HepG2 (cell line): ENCODE measurements around the gene RABEP2. TPM values are rescaled to one million over a fixed set of nuclear protein-coding genes. Genes with fewer than 3 reads are reported as not detected.

Source experiments
- AGO1 ChIP-seq: fragments of 200-400 bp; formaldehyde crosslinking; IDR thresholded peaks from 2 replicates; pipeline ENCODE4 v1.6.1; 2017; ENCODE audit warnings: mild to moderate bottlenecking, low read depth, low read length, moderate library complexity; ENCODE audit not compliant: poor library complexity, severe bottlenecking
- BORCS8-MEF2B ChIP-seq: sonication (generic); formaldehyde crosslinking; IDR thresholded peaks from 2 replicates; pipeline ENCODE4 v1.8.0; 2022; ENCODE audit warnings: mild to moderate bottlenecking, missing genetic modification reagents
- CENPT ChIP-seq: sonication (generic); formaldehyde crosslinking; IDR thresholded peaks from 2 replicates; pipeline ENCODE4 v1.8.0; 2022; ENCODE audit warnings: low read depth, mild to moderate bottlenecking, moderate library complexity, missing genetic modification reagents
- FOXM1 ChIP-seq: sonication (generic); formaldehyde crosslinking; IDR thresholded peaks from 2 replicates; pipeline ENCODE4 v1.5.0; 2020; ENCODE audit warnings: missing genetic modification reagents
- IKZF4 ChIP-seq: sonication (generic); formaldehyde crosslinking; IDR thresholded peaks from 2 replicates; pipeline ENCODE4 v1.5.1; 2020; ENCODE audit warnings: borderline replicate concordance, mild to moderate bottlenecking, low read depth, missing genetic modification reagents; ENCODE audit errors: not compliant biosample characterization
- NR2F2 ChIP-seq: IDR thresholded peaks from 2 replicates; pipeline ENCODE4 v1.6.1; 2012; ENCODE audit warnings: low read depth, inconsistent platforms, borderline replicate concordance
- PAF1 ChIP-seq: IDR thresholded peaks from 2 replicates; pipeline ENCODE4 v1.6.1; 2016; ENCODE audit warnings: missing genetic modification reagents, missing compliant biosample characterization
- PTBP1 ChIP-seq: fragments of 200-400 bp; formaldehyde crosslinking; IDR thresholded peaks from 2 replicates; pipeline ENCODE4 v1.6.1; 2018; ENCODE audit warnings: low read length, low read depth; ENCODE audit not compliant: poor library complexity, severe bottlenecking
- RFX5 ChIP-seq: IDR thresholded peaks from 2 replicates; pipeline ENCODE4 v1.6.1; 2011; ENCODE audit warnings: low read depth, low read length, improper control_type of control experiment
- SKIL ChIP-seq: sonication (generic); formaldehyde crosslinking; IDR thresholded peaks from 2 replicates; pipeline ENCODE4 v1.8.0; 2022; ENCODE audit warnings: missing genetic modification reagents, mild to moderate bottlenecking, moderate library complexity, borderline replicate concordance
- SRY ChIP-seq: sonication (generic); formaldehyde crosslinking; IDR thresholded peaks from 2 replicates; pipeline ENCODE4 v1.8.0; 2022; ENCODE audit warnings: mild to moderate bottlenecking, missing genetic modification reagents
- STAG1 ChIP-seq: sonication (generic); formaldehyde crosslinking; IDR thresholded peaks from 2 replicates; pipeline ENCODE4 v1.4.0; 2020; ENCODE audit warnings: missing genetic modification reagents
- TEAD2 ChIP-seq: sonication (generic); formaldehyde crosslinking; IDR thresholded peaks from 2 replicates; pipeline ENCODE4 v1.9.0; 2021; ENCODE audit warnings: missing genetic modification reagents
- TGIF2 ChIP-seq: IDR thresholded peaks from 2 replicates; pipeline ENCODE4 v1.6.1; 2016; ENCODE audit warnings: control low read depth, missing compliant biosample characterization
- ZEB1 ChIP-seq: IDR thresholded peaks from 2 replicates; pipeline ENCODE4 v1.6.1; 2012; ENCODE audit warnings: mild to moderate bottlenecking, low read depth, inconsistent platforms; ENCODE audit not compliant: insufficient replicate concordance
- ZFAT ChIP-seq: sonication (generic); formaldehyde crosslinking; conservative IDR thresholded peaks from 2 replicates; pipeline ENCODE4 v1.8.1; 2023; ENCODE audit warnings: missing genetic modification reagents, inconsistent platforms
- ZNF121 ChIP-seq: sonication (generic); formaldehyde crosslinking; IDR thresholded peaks from 2 replicates; pipeline ENCODE4 v1.5.0; 2020; ENCODE audit warnings: mild to moderate bottlenecking, missing genetic modification reagents
- ZNF383 ChIP-seq: sonication (generic); formaldehyde crosslinking; IDR thresholded peaks from 2 replicates; pipeline ENCODE4 v1.4.0; 2020; ENCODE audit warnings: missing genetic modification reagents, mild to moderate bottlenecking, borderline replicate concordance
- ZNF510 ChIP-seq: sonication (generic); formaldehyde crosslinking; IDR thresholded peaks from 2 replicates; pipeline ENCODE4 v1.4.0; 2020; ENCODE audit warnings: low read depth, mild to moderate bottlenecking, missing genetic modification reagents
- ZNF562 ChIP-seq: sonication (generic); formaldehyde crosslinking; IDR thresholded peaks from 2 replicates; pipeline ENCODE4 v1.8.0; 2022; ENCODE audit warnings: missing genetic modification reagents, borderline replicate concordance
- ZNF619 ChIP-seq: sonication (generic); formaldehyde crosslinking; IDR thresholded peaks from 2 replicates; pipeline ENCODE4 v1.4.0; 2020; ENCODE audit warnings: mild to moderate bottlenecking, missing genetic modification reagents
- ZNF749 ChIP-seq: sonication (generic); formaldehyde crosslinking; IDR thresholded peaks from 2 replicates; pipeline ENCODE4 v1.8.0; 2022; ENCODE audit warnings: mild to moderate bottlenecking, missing genetic modification reagents, moderate library complexity, borderline replicate concordance
- ZNF839 ChIP-seq: sonication (generic); formaldehyde crosslinking; IDR thresholded peaks from 2 replicates; pipeline ENCODE4 v1.4.0; 2020; ENCODE audit warnings: missing genetic modification reagents, mild to moderate bottlenecking, borderline replicate concordance
- polyA plus RNA-seq, 8 experiments: library from polyadenylated mRNA; depleted of rRNA in 3 of 8; stranded (reverse) in 7 of 8; unstranded in 1 of 8; fragments of >200 nt; fragmentation: Illumina TruSeq in 4 of 8; extraction: Trizol in 4 of 8; gene quantifications; 2 replicates each; pipeline versions ENCODE4 v1.2.1 to v1.2.3, GENCODE V29; 2011 to 2016; ENCODE audit warnings: low read depth in 4 of 8, missing spikeins in 1 of 8, mixed read lengths in 1 of 8; ENCODE audit not compliant: insufficient read depth in 1 of 8
- total RNA-seq, 5 experiments: library from RNA; depleted of rRNA; stranded (reverse); fragments of >200 nt; fragmentation: Illumina TruSeq; extraction: Trizol; gene quantifications; 2 replicates each; pipeline ENCODE4 v1.2.3, GENCODE V29; 2016; ENCODE audit warnings: low read depth in 1 of 5
- TF ChIP-seq, protein P1 (sequence below): sonication (generic); formaldehyde crosslinking; IDR thresholded peaks from 2 replicates; pipeline ENCODE4 v1.5.1; 2020; ENCODE audit warnings: mild to moderate bottlenecking, moderate library complexity, missing genetic modification reagents
- TF ChIP-seq, protein P2 (sequence below): sonication (generic); formaldehyde crosslinking; IDR thresholded peaks from 2 replicates; pipeline ENCODE4 v1.4.0; 2020; ENCODE audit warnings: missing genetic modification reagents

RABEP2 gene
- total and polyA plus RNA-seq, 2 of the 13 experiments (the other 11 are each of a cell fraction or from before 2014, with no cell fraction given) = 10.8 to 18.4 TPM

DNA sequence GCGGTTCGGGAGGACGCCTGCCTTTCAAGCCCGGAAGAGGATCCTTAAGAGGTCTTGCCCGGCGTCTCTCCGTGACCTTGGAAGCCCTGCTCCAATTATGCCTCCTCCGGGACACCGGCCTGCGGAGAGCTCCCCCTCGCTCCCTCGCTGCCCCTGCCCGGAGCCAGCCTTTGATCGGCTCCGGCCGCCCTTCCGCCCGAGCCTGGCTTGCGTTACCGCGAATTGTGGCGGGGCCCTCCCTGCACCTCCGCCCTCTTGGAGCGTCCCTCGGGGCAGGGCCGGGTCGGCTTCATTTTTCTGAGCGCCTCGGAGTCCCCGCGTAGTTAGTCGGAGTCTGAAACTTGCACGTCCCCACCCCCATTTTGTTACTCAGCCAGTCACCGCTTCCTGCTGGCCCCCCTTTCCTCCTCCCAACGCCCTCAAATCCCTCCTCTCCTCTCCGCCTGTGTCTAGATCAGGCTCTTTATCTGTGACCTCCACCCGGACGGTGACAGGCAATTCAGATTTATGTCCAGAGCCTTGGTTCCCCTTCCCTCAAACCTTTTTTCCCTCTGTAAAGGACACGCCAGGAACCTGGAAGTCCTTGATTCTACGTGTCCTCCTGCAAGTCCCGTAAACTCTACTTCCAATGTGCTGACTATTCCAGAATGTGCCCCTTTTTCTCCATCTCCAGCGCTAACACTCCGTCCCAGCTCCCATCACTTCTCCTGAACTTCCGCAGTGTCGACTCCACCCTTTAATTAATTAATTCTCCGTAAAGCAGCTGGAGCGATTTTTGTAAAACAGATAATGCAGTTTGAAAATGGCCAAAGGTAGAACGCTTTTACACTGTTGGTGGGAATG, 569 bp upstream of the RABEP2 start (continued):
- TF ChIP-seq IKZF4 = peak; percentile 35
- no peak for TF ChIP-seq TGIF2 (CRISPR knock-in tag)
- TF ChIP-seq BORCS8-MEF2B (CRISPR knock-in tag) = peak; percentile 50; the same call in 1 of the 2 replicates
- TF ChIP-seq ZFAT (CRISPR knock-in tag) = no peak
- TF ChIP-seq PAF1 (CRISPR knock-in tag) = no peak
- no peak for TF ChIP-seq SKIL
- TF ChIP-seq, protein P1, sequence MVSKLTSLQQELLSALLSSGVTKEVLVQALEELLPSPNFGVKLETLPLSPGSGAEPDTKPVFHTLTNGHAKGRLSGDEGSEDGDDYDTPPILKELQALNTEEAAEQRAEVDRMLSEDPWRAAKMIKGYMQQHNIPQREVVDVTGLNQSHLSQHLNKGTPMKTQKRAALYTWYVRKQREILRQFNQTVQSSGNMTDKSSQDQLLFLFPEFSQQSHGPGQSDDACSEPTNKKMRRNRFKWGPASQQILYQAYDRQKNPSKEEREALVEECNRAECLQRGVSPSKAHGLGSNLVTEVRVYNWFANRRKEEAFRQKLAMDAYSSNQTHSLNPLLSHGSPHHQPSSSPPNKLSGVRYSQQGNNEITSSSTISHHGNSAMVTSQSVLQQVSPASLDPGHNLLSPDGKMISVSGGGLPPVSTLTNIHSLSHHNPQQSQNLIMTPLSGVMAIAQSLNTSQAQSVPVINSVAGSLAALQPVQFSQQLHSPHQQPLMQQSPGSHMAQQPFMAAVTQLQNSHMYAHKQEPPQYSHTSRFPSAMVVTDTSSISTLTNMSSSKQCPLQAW (CRISPR knock-in tag) = no peak
- TF ChIP-seq ZEB1 = no peak
- TF ChIP-seq AGO1 = no peak
- TF ChIP-seq RFX5 = no peak
- no peak for TF ChIP-seq PTBP1
- no peak for TF ChIP-seq ZNF749 (CRISPR knock-in tag)
- peak; percentile 55 for TF ChIP-seq SRY (CRISPR knock-in tag)
- no peak for TF ChIP-seq FOXM1 (CRISPR knock-in tag)
- TF ChIP-seq, protein P2, sequence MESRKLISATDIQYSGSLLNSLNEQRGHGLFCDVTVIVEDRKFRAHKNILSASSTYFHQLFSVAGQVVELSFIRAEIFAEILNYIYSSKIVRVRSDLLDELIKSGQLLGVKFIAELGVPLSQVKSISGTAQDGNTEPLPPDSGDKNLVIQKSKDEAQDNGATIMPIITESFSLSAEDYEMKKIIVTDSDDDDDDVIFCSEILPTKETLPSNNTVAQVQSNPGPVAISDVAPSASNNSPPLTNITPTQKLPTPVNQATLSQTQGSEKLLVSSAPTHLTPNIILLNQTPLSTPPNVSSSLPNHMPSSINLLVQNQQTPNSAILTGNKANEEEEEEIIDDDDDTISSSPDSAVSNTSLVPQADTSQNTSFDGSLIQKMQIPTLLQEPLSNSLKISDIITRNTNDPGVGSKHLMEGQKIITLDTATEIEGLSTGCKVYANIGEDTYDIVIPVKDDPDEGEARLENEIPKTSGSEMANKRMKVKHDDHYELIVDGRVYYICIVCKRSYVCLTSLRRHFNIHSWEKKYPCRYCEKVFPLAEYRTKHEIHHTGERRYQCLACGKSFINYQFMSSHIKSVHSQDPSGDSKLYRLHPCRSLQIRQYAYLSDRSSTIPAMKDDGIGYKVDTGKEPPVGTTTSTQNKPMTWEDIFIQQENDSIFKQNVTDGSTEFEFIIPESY (CRISPR knock-in tag) = no peak
- no peak for TF ChIP-seq ZNF383 (CRISPR knock-in tag)
- no peak for TF ChIP-seq NR2F2
- TF ChIP-seq ZNF619 (CRISPR knock-in tag) = peak; percentile 65; the same call in 1 of the 2 replicates
- TF ChIP-seq CENPT (CRISPR knock-in tag) = no peak
- TF ChIP-seq ZNF121 (CRISPR knock-in tag) = no peak
- TF ChIP-seq ZNF839 = no peak
- no peak for TF ChIP-seq STAG1 (CRISPR knock-in tag)
- TF ChIP-seq TEAD2 (CRISPR knock-in tag) = no peak
- TF ChIP-seq ZNF510 (CRISPR knock-in tag) = no peak
- no peak for TF ChIP-seq ZNF562 (CRISPR knock-in tag)
